T1000 (cell line): Measurements from ENCODE around the gene CMSS1.

Experiments used
- DNase-seq: peaks from one replicate; lab custom pipeline; 2025; ENCODE audit warnings: mixed read lengths; lab: John Stamatoyannopoulos, UW

The CMSS1 gene

GRCh38 chr3:100106531-100107141 is 289.0 kb downstream of the CMSS1 start:
- DNase-seq: no peak

GRCh38 chr3:100107221-100107814 is 289.7 kb downstream of the CMSS1 start:
- no peak for DNase-seq

- no peak for DNase-seq
Measured at GRCh38 chr3:100108464-100109079, 290.9 kb downstream of the CMSS1 start.

- no peak for DNase-seq
Measured at GRCh38 chr3:100110162-100110561, 292.5 kb downstream of the CMSS1 start.

- no peak for DNase-seq
Measured at GRCh38 chr3:100111728-100112127, 294.1 kb downstream of the CMSS1 start.

- no peak for DNase-seq
Measured at GRCh38 chr3:100113723-100114412, 296.2 kb downstream of the CMSS1 start.

GRCh38 chr3:100114413-100115030 is 296.9 kb downstream of the CMSS1 start, which contains the start of gene FILIP1L:
Gene FILIP1L, minus strand, starts transcription at chr3:100114501.
- no peak for DNase-seq

GRCh38 chr3:100117093-100117492 is 299.4 kb downstream of the CMSS1 start:
- no peak for DNase-seq

GRCh38 chr3:100120012-100120411 is 302.4 kb downstream of the CMSS1 start:
- no peak for DNase-seq

GRCh38 chr3:100120693-100121092 is 303.0 kb downstream of the CMSS1 start:
- no peak for DNase-seq

GRCh38 chr3:100122321-100122720 is 304.7 kb downstream of the CMSS1 start:
- DNase-seq: no peak

- DNase-seq: no peak
Measured at GRCh38 chr3:100123112-100123511, 305.4 kb downstream of the CMSS1 start.

GRCh38 chr3:100124201-100124761 is 306.6 kb downstream of the CMSS1 start:
- no peak for DNase-seq

GRCh38 chr3:100125161-100125938 is 307.7 kb downstream of the CMSS1 start:
- no peak for DNase-seq

GRCh38 chr3:100127792-100128191 is 310.1 kb downstream of the CMSS1 start:
- no peak for DNase-seq

- DNase-seq: no peak
Measured at GRCh38 chr3:100128565-100128964, 310.9 kb downstream of the CMSS1 start.

- no peak for DNase-seq
Measured at GRCh38 chr3:100129941-100130340, 312.3 kb downstream of the CMSS1 start.

- no peak for DNase-seq
Measured at GRCh38 chr3:100131241-100131640, 313.6 kb downstream of the CMSS1 start.

- no peak for DNase-seq
Measured at GRCh38 chr3:100136921-100137320, 319.3 kb downstream of the CMSS1 start.

GRCh38 chr3:100140976-100141375 is 323.3 kb downstream of the CMSS1 start:
- no peak for DNase-seq

- no peak for DNase-seq
Measured at GRCh38 chr3:100141586-100141985, 323.9 kb downstream of the CMSS1 start.
